ENCODE measurements around the gene DMRTC2. TPM values are rescaled to one million over a fixed set of nuclear protein-coding genes. Genes with fewer than 3 reads are reported as not detected.

Gene DMRTC2
- total and polyA plus RNA-seq, 2 of the 8 experiments (the other 6 are each of a cell fraction or from before 2014, with no cell fraction given) = not detected

- no peak for TF ChIP-seq JUND (IDR thresholded peaks at IDR 0.05; ENCODE audit: low read length)
- no peak for TF ChIP-seq GABPA (IDR thresholded peaks at IDR 0.05; ENCODE audit: borderline replicate concordance, insufficient read depth, low read length)
- no peak for TF ChIP-seq SIX5 (IDR thresholded peaks at IDR 0.05; ENCODE audit: low read depth, low read length)
- no peak for TF ChIP-seq TCF12 (IDR thresholded peaks at IDR 0.05; ENCODE audit: low read depth, low read length)
- no peak for TF ChIP-seq CBX8 (IDR thresholded peaks at IDR 0.05; ENCODE audit: borderline replicate concordance, low read depth, low read length)
Observed at GRCh38 chr19:41898235-41898634, 53.4 kb downstream of the DMRTC2 start (continued).

Small RNA genes lying within 50 kb of the gene (microRNA-seq; reads per million reads assigned to microRNA genes)
- gene MIR6797 (ENCODE audit: borderline microRNAs expressed in 2 of 2, borderline number of aligned reads in 2 of 2, borderline replicate concordance in 1 of 2) = 0.23 to 0.61 reads per million in 2 experiments

Small RNA genes lying within 50 kb of the gene (small RNA-seq; reads per million reads assigned to genes)
- 1.9 reads per million, percentile 12 among the genes with 10 or more reads in this experiment for gene MIR6797 (ENCODE audit: insufficient read depth)

Other genes with a start within 250 kb of the DMRTC2 start
- not detected in 2 replicates for gene CEACAM4, start 218.0 kb upstream of the DMRTC2 start, total RNA-seq (2021; fragmentation: NEBNext Ultra II Directional; extraction: Animal tissue kit (Norgen Biotek cat#: 25700))
- not detected in 2 replicates for gene CEACAM4, start 218.0 kb upstream of the DMRTC2 start, polyA plus RNA-seq (2011; rRNA removed)
- not detected in 2 replicates for gene CEACAM7, start 156.8 kb upstream of the DMRTC2 start, total RNA-seq (2021; fragmentation: NEBNext Ultra II Directional; extraction: Animal tissue kit (Norgen Biotek cat#: 25700))
- not detected in 2 replicates for gene CEACAM7, start 156.8 kb upstream of the DMRTC2 start, polyA plus RNA-seq (2011; rRNA removed)
- not detected in 2 replicates for gene CEACAM5, start 136.4 kb upstream of the DMRTC2 start, total RNA-seq (2021; fragmentation: NEBNext Ultra II Directional; extraction: Animal tissue kit (Norgen Biotek cat#: 25700))
- not detected in 2 replicates for gene CEACAM5, start 136.4 kb upstream of the DMRTC2 start, polyA plus RNA-seq (2011; rRNA removed)
- gene CEACAM6, start 89.5 kb upstream of the DMRTC2 start, total RNA-seq (2021; fragmentation: NEBNext Ultra II Directional; extraction: Animal tissue kit (Norgen Biotek cat#: 25700)) = not detected in 2 replicates
- not detected in 2 replicates for gene CEACAM6, start 89.5 kb upstream of the DMRTC2 start, polyA plus RNA-seq (2011; rRNA removed)
- gene CEACAM3, start 48.5 kb upstream of the DMRTC2 start, total RNA-seq (2021; fragmentation: NEBNext Ultra II Directional; extraction: Animal tissue kit (Norgen Biotek cat#: 25700)) = not detected in 2 replicates
- gene CEACAM3, start 48.5 kb upstream of the DMRTC2 start, polyA plus RNA-seq (2011; rRNA removed) = not detected in 2 replicates
- not detected in 2 replicates for gene LYPD4, start 359 bp upstream of the DMRTC2 start, total RNA-seq (2021; fragmentation: NEBNext Ultra II Directional; extraction: Animal tissue kit (Norgen Biotek cat#: 25700))
- gene LYPD4, start 359 bp upstream of the DMRTC2 start, polyA plus RNA-seq (2011; rRNA removed) = 0.06 TPM in 1 of 2 replicates, not detected in the other
- gene RPS19, start 15.2 kb downstream of the DMRTC2 start, total RNA-seq (2021; fragmentation: NEBNext Ultra II Directional; extraction: Animal tissue kit (Norgen Biotek cat#: 25700)) = 2,817 and 2,831 TPM in 2 replicates
- 5,751 and 9,112 TPM in 2 replicates for gene RPS19, start 15.2 kb downstream of the DMRTC2 start, polyA plus RNA-seq (2011; rRNA removed)
- 0.54 TPM in 1 of 2 replicates, not detected in the other for gene CD79A, start 32.2 kb downstream of the DMRTC2 start, total RNA-seq (2021; fragmentation: NEBNext Ultra II Directional; extraction: Animal tissue kit (Norgen Biotek cat#: 25700))
- gene CD79A, start 32.2 kb downstream of the DMRTC2 start, polyA plus RNA-seq (2011; rRNA removed) = 0.77 and 0.83 TPM in 2 replicates
- 49.0 and 54.6 TPM in 2 replicates for gene ARHGEF1, start 38.1 kb downstream of the DMRTC2 start, total RNA-seq (2021; fragmentation: NEBNext Ultra II Directional; extraction: Animal tissue kit (Norgen Biotek cat#: 25700))
- 23.0 and 41.1 TPM in 2 replicates for gene ARHGEF1, start 38.1 kb downstream of the DMRTC2 start, polyA plus RNA-seq (2011; rRNA removed)
- gene ERFL, start 83.4 kb downstream of the DMRTC2 start, total RNA-seq (2021; fragmentation: NEBNext Ultra II Directional; extraction: Animal tissue kit (Norgen Biotek cat#: 25700)) = not detected in 2 replicates
- gene ERFL, start 83.4 kb downstream of the DMRTC2 start, polyA plus RNA-seq (2011; rRNA removed) = 0.08 and 0.12 TPM in 2 replicates
- 123 and 124 TPM in 2 replicates for gene RABAC1, start 114.3 kb downstream of the DMRTC2 start, total RNA-seq (2021; fragmentation: NEBNext Ultra II Directional; extraction: Animal tissue kit (Norgen Biotek cat#: 25700))
- gene RABAC1, start 114.3 kb downstream of the DMRTC2 start, polyA plus RNA-seq (2011; rRNA removed) = 439 and 585 TPM in 2 replicates
- gene ATP1A3, start 149.2 kb downstream of the DMRTC2 start, total RNA-seq (2021; fragmentation: NEBNext Ultra II Directional; extraction: Animal tissue kit (Norgen Biotek cat#: 25700)) = 35.8 and 41.2 TPM in 2 replicates
- gene ATP1A3, start 149.2 kb downstream of the DMRTC2 start, polyA plus RNA-seq (2011; rRNA removed) = 11.1 and 19.2 TPM in 2 replicates
- gene GRIK5, start 225.2 kb downstream of the DMRTC2 start, total RNA-seq (2021; fragmentation: NEBNext Ultra II Directional; extraction: Animal tissue kit (Norgen Biotek cat#: 25700)) = 42.9 and 45.1 TPM in 2 replicates
- 17.8 and 25.3 TPM in 2 replicates for gene GRIK5, start 225.2 kb downstream of the DMRTC2 start, polyA plus RNA-seq (2011; rRNA removed)
- gene ZNF574, start 231.1 kb downstream of the DMRTC2 start, total RNA-seq (2021; fragmentation: NEBNext Ultra II Directional; extraction: Animal tissue kit (Norgen Biotek cat#: 25700)) = 27.0 and 28.6 TPM in 2 replicates
- gene ZNF574, start 231.1 kb downstream of the DMRTC2 start, polyA plus RNA-seq (2011; rRNA removed) = 38.8 and 53.8 TPM in 2 replicates